Pancreas (tissue), 10 donors: ENCODE measurements around the gene HSFX1. TPM values are rescaled to one million over a fixed set of nuclear protein-coding genes. Genes with fewer than 3 reads are reported as not detected.
A peak's percentile ranks its signal among the peaks of the same experiment; 100 is the strongest.

Experiments
- ATAC-seq, 4 donors: fragments of 200-7000 bp; cut with Tn5 transposase; one replicate each; pipeline versions ENCODE4 v1.8.0 to v1.9.1; 2020; ENCODE audit warnings: mild to moderate bottlenecking in 4 of 4, moderate library complexity in 4 of 4
- DNase-seq, 6 donors: peaks; one replicate each; pipeline ENCODE4 v3.0.0-alpha.2; 2020
- FAIRE-seq: peaks from 2 replicates; lab custom pipeline; 2012; peaks lifted over from hg19 to GRCh38; lab: Jason Lieb, UNC
- H3K27ac ChIP-seq, 4 donors: fragments of 200-600 bp; sonication (generic); 1 replicate in 3 of 4; 2 replicates in 1 of 4; pipeline versions ENCODE4 v1.5.0 to v1.8.0; 2020
- H3K27me3 ChIP-seq, 4 donors: fragments of 200-600 bp; one replicate each; pipeline ENCODE4 v1.8.0; 2021
- H3K36me3 ChIP-seq, 3 donors: fragments of 200-600 bp; sonication (generic) in 1 of 3; one replicate each; pipeline versions ENCODE4 v1.5.0 to v1.8.0; 2020 to 2021
- H3K4me1 ChIP-seq, 3 donors: fragments of 200-600 bp; one replicate each; pipeline ENCODE4 v1.8.0; 2021
- H3K4me3 ChIP-seq, 4 donors: fragments of 200-600 bp; sonication (generic) in 2 of 4; one replicate each; pipeline versions ENCODE4 v1.5.0 to v1.8.0; 2020 to 2021
- H3K9me3 ChIP-seq, 4 donors: fragments of 200-600 bp; one replicate each; pipeline ENCODE4 v1.8.0; 2021
- WGBS, 2 donors: extraction: QIAGEN DNeasy Blood & Tissue Kit; methylation state at CpG; one replicate each; pipeline ENCODE4 v1.1.7; 2013; 5-methylcytosine and 5-hydroxymethylcytosine counted together
- intact Hi-C, 3 donors: fragments of 100-400 bp; cut with DNase I; formaldehyde crosslinking; loops; one replicate each; pipeline versions ENCODE4 v1.11.1 to v1.14.2; 2022
- polyA plus RNA-seq, 2 donors: library from polyadenylated mRNA; stranded (reverse); fragments of 200-250 nt; gene quantifications; one replicate each; pipeline ENCODE4 v1.2.3, GENCODE V29; 2013
- total RNA-seq, 6 donors: library from RNA; stranded (reverse); fragmentation: NEBNext Ultra II Directional in 4 of 6; extraction: Animal tissue kit (Norgen Biotek cat#: 25700) in 4 of 6; gene quantifications; one replicate each; pipeline versions ENCODE4 v1.2.1 to v1.2.4, GENCODE V29; 2021 to 2023
- TF ChIP-seq, protein P1 (sequence below), 4 donors: fragments of 200-600 bp; sonication (generic) in 3 of 4; IDR thresholded peaks; one replicate each; pipeline versions ENCODE4 v1.5.0 to v1.8.0; 2021; ENCODE audit warnings: antibody characterized with exemption in 4 of 4
- donor health status: healthy with polysubstance abuse.
- donor health status: DM: no; HTN: no; CAD: no; lungs with moderate emphysema.
- donor health status: DM: no; HTN: no; CAD: no.
- donor health status: control.
- donor health status: control.
- donor health status: Bipolar disorder and iron deficiency.
- donor health status: DM: yes; HTN: yes; CAD: no.
- donor health status: DM: no; HTN: no; CAD: no.
- donor health status: DM: no; HTN: no; CAD: no.
- donor health status: DM: yes; HTN: yes; CAD: no.

The HSFX1 gene
- total and polyA plus RNA-seq, 8 donors: 0.25 to 1.2 (median 0.58) TPM

DNA sequence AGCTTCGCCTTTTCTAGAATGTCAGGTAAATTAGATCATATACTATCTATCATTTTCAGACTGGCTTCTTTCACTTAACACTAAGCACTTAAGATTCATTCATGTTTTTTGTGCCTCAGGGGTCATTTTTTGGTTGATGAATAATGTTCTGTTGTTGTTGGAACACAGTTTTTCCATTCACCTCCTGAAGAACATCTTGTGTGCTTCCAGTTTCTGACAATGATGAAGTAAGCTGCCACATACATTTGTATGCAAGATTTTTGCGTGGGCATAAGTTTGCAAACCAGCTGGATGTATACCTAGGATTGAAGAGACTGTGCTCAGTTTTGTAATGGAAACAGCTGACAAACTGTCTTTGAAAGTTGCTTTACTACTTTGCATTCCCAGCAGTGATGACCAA lies 45.5 kb downstream of the HSFX1 start:
- no peak for ATAC-seq
- TF ChIP-seq, protein P1, sequence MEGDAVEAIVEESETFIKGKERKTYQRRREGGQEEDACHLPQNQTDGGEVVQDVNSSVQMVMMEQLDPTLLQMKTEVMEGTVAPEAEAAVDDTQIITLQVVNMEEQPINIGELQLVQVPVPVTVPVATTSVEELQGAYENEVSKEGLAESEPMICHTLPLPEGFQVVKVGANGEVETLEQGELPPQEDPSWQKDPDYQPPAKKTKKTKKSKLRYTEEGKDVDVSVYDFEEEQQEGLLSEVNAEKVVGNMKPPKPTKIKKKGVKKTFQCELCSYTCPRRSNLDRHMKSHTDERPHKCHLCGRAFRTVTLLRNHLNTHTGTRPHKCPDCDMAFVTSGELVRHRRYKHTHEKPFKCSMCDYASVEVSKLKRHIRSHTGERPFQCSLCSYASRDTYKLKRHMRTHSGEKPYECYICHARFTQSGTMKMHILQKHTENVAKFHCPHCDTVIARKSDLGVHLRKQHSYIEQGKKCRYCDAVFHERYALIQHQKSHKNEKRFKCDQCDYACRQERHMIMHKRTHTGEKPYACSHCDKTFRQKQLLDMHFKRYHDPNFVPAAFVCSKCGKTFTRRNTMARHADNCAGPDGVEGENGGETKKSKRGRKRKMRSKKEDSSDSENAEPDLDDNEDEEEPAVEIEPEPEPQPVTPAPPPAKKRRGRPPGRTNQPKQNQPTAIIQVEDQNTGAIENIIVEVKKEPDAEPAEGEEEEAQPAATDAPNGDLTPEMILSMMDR (IDR thresholded peaks at IDR 0.05): no peak

DNA sequence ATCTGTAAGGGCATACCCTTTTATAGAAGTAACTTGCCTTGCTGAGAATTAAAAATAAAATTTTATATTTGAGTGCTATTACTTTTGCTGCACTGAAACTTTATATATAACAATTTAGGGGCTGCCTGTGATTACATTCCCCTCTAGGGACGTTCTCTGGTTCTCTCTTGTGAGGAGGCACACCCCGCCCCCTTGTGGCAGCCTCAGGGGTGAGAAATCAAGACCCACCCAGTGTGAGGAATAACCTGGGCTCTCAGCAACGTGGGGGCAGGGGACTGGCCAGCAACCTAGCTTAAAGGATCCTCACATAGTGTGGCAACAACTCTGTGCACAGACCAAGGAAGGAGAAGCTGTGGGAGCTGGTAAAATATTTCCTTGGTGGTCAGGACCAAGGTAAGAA lies 51.6 kb downstream of the HSFX1 start:
- FAIRE-seq (no peak), DNase-seq (peak in 1 of 6 donors; percentile 65)
- intact Hi-C loops: no loop called here

More for the DNA sequence above, 45.5 kb downstream of the HSFX1 start:
- no peaks in the 10 kb centered on the region for H3K4me1 ChIP-seq
- H3K27ac ChIP-seq: no peak overlapping the region
- DNase-seq (no peak), FAIRE-seq (no peak)
- intact Hi-C loops: no loop called here
- H3K4me3 ChIP-seq: no peak overlapping the region
- H3K36me3 ChIP-seq: no peaks in the 10 kb centered on the region
- H3K9me3 ChIP-seq: no peaks in the 10 kb centered on the region
- 67 to 78% methylated on average over 2 of the region's 2 CpGs for WGBS, 2 donors
- H3K27me3 ChIP-seq: peaks cover 0 to 7% (median 0%) of the 10 kb centered on the region in 4 donors

More for the DNA sequence above, 51.6 kb downstream of the HSFX1 start:
- Histone ChIP-seq H3K4me3 (no peak overlapping the region), H3K4me1 (no peaks in the 10 kb centered on the region), H3K27ac (no peak overlapping the region), H3K36me3 (no peaks in the 10 kb centered on the region), H3K9me3 (no peaks in the 10 kb centered on the region), H3K27me3 (peaks cover 0 to 14% (median 0%) of the 10 kb centered on the region in 4 donors)
- TF ChIP-seq, protein P1 (IDR thresholded peaks at IDR 0.05): no peak
- ATAC-seq: no peak
- WGBS, 2 donors: 2 to 5% methylated on average over 3 of the region's 3 CpGs

Other genes with a start within 250 kb of the HSFX1 start
- 10 to 100 TPM; 11.0 to 13.9 (median 11.6) TPM for gene EOLA1, start 233.1 kb upstream of the HSFX1 start, total RNA-seq
- 10 to 100 TPM; 11.6 to 19.1 TPM for gene EOLA1, start 233.1 kb upstream of the HSFX1 start, polyA plus RNA-seq
- gene HSFX3, start 224.1 kb upstream of the HSFX1 start, total RNA-seq: not detected
- gene HSFX3, start 224.1 kb upstream of the HSFX1 start, polyA plus RNA-seq: not detected
- not detected for gene MAGEA9B, start 186.6 kb upstream of the HSFX1 start, total RNA-seq
- gene MAGEA9B, start 186.6 kb upstream of the HSFX1 start, polyA plus RNA-seq: not detected
- gene HSFX2, start 178.8 kb upstream of the HSFX1 start, total RNA-seq: under 1 TPM in 3 of 6 donors, not detected in 3; 0.16 to 0.31 (median 0.17) TPM
- gene HSFX2, start 178.8 kb upstream of the HSFX1 start, polyA plus RNA-seq: 1 to 10 TPM in 1 of 2 donors, under 1 TPM in 1; 0.77 to 1.3 TPM
- 10 to 100 TPM in 2 of 6 donors, 1 to 10 TPM in 4; 5.1 to 13.7 (median 9.0) TPM for gene TMEM185A, start 142.3 kb upstream of the HSFX1 start, total RNA-seq
- gene TMEM185A, start 142.3 kb upstream of the HSFX1 start, polyA plus RNA-seq: 1 to 10 TPM; 6.2 to 9.8 TPM
- gene MAGEA11, start 62.0 kb upstream of the HSFX1 start, total RNA-seq: not detected
- gene MAGEA11, start 62.0 kb upstream of the HSFX1 start, polyA plus RNA-seq: not detected
- not detected for gene MAGEA9, start 7.9 kb downstream of the HSFX1 start, total RNA-seq
- gene MAGEA9, start 7.9 kb downstream of the HSFX1 start, polyA plus RNA-seq: not detected
- not detected for gene MAGEA8, start 107.1 kb downstream of the HSFX1 start, total RNA-seq
- gene MAGEA8, start 107.1 kb downstream of the HSFX1 start, polyA plus RNA-seq: not detected
- gene HSFX4, start 155.5 kb downstream of the HSFX1 start, total RNA-seq: not detected
- gene HSFX4, start 155.5 kb downstream of the HSFX1 start, polyA plus RNA-seq: under 1 TPM in 1 of 2 donors, not detected in 1; 0.09 TPM
- 10 to 100 TPM; 13.4 to 21.5 (median 17.6) TPM for gene EOLA2, start 164.4 kb downstream of the HSFX1 start, total RNA-seq
- gene EOLA2, start 164.4 kb downstream of the HSFX1 start, polyA plus RNA-seq: 10 to 100 TPM; 29.5 to 54.0 TPM